8988T (cell line): ENCODE data around the gene LHX3.
"Not testable (repeated sequence)": the region's sequence is repeated elsewhere in the genome, so short reads cannot be mapped to it uniquely, and the experiment has no call there.

Source experiments
- DNase-seq: peaks from one replicate; pipeline ENCODE4 v3.0.0; 2011

Gene LHX3

DNA sequence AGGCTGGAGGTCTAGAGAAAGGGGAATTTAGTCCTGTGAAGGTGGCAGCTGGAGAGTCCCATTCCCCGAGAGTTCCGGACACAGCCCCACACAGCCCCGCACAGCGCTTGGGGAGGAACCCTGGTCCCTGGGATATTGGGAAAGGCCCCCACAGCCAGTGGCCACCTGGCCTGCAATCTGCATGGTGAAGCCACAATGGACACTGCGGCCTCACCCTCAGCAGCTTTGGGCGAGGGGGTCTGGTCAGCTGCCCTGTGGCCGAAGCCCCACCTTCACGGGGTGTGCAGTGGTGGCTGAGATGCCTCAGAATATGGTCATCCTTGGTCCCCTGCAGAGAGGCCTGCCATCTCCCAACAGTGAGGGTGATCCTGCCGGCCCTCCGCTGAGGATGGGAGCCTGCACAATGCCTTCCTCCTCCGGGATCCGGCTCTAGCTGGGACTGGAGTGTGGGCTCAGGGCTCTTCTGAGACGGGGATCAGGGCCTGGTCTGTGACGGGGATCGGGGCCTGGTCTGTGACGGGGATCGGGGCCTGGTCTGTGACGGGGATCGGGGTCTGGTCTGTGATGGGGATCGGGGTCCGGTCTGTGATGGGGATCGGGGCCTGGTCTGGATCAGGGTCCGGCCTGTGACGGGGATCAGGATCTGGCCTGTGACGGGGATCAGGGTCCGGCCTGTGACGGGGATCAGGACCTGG lies 52.9 kb downstream of the LHX3 start:
- DNase-seq = peak; percentile 33

DNA sequence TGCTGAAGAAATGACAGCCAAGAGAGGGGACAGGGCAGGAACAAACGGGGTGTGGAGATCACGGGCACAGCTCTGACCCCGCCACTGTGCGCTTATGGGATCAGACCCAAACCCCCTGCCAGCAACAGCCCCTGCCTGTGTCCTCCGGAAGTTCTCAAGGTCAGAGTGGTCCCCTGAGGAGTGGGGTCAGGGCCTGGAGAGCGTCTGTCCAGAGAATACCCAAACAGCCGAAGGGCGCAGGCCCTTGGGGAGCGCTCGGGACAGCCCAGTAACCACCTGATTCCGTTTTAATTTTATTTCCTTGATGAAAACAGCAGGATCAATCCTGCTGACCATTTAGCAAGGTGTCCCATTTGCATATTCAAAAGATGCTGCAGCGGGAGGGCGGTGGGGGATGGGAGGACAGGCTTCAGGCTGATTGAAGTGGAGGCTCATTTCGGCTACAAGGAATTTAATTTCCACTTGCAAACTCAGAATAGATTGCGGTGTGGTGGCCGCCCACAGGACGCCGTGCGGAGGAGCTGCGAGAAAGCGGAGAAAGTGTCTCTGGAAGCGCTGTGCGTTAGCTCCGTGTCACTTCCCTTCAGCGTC lies 53.6 kb downstream of the LHX3 start:
- peak; percentile 29 for DNase-seq

DNA sequence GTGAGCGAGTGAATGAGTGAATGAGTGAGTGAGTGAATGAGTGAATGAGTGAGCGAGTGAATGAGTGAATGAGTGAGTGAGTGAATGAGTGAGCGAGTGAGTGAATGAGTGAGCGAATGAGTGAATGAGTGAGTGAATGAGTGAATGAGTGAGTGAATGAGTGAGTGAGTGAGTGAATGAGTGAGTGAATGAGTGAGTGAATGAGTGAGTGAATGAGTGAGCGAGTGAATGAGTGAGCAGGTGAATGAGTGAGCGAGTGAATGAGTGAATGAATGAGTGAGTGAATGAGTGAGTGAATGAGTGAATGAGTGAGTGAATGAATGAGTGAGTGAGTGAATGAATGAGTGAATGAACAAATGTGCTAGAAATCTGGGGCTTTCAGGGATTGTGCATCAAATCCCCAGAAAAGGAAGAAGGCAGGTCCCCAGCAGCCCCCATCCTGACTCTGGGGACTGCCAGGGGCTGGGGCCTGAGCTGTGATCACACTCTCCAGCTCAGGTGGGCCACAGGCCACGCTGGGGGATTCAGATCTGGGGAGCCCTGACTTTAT lies 54.2 kb downstream of the LHX3 start:
- DNase-seq = not testable (repeated sequence)

DNA sequence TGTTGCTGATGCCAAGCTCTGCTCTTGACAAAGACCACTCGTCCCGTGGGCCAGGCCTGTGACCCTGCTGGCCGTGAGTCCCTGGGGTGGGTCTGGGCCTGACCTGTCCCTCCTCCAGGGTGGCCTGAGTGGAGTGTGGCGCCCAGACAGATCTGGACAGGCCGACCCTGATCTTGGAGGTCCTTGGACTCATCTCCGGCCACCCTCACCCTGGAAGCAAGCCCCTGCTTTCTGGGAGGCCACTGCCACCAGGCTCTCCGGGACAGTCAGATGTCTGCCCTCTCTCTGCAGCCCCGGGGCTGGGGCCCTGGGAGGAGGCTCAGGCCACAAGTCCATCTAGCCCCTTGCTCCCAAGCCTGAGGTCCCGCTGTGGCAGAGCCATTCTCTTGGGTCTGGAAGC lies 55.1 kb downstream of the LHX3 start:
- no peak for DNase-seq

DNA sequence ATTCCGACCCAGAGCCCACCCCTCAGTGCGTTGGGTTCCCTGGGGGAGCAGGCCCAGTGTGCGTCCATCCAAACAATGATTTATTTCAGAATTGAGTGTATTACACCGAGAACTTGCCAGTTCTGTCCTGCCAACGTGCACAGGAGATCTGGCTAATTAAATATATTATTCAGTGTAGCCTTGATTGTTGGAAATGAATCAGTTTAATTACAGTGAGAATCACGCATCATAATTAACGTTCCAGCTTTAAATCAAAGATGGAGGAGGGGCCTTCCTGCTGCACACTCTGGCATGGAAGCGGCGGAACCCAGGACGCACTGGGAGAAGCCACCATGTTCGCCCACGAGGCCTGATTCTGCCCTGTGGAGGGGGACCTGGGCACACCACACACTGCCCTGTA lies 55.6 kb downstream of the LHX3 start:
- DNase-seq = no peak

DNA sequence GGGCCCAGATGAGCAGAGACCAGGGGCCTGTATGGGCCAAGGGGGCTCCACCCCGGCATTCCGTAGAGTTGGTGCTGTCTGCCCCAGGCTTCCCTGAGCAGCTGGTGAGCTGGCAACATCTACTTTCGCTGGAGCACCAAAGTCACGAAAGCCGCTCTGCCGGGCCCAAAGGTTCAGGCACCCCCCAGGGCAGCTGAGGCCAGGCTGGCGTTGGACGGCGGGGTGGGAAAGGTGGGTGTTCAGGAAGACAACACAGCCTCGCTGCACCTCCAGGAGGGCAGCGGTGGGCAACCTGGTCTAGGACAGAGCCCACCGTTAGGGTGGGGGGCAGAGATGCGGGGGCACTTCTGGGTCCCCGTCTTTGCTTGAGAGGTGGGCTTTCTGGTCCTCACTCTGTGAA lies 56.2 kb downstream of the LHX3 start:
- DNase-seq = no peak

DNA sequence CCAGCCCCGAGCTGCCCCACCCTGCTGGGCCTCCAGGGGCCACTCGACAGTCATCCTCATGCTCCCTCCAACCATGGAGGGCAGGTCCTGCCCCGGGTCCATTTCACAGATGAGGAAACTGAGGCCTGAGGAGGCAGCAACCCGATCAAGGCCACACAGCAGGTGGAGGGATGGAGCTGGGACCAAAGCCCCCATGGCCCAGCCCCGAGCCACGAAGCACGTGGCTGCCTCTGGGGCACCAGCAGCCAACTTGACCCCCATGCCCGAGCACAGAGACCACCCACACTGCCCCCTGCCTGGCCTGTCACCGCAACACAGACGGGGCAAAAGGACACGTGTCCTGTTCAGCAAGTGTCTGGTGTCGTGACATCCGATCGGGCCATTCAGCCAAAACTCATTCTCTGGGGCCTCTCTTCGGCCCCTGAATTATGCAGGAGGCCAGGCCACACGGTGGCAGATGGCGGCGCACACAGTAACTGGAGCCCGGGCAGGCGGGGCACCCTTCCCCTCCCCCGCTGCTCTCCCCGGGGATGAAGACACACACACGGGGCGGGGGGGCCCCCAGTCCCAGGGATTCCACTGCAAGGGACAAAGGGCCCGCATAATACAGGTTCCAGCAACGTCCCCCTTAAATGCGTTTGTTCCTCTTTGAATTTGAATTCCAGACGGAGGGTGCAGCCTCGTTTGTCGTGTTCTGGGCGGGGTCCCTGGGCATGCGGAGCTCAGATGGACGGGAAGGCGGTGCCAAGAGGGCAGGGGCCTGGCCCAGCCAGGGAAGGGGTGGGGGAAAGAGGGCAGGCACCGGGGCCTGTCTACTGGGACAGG lies 56.8 kb downstream of the LHX3 start:
- no peak for DNase-seq

DNA sequence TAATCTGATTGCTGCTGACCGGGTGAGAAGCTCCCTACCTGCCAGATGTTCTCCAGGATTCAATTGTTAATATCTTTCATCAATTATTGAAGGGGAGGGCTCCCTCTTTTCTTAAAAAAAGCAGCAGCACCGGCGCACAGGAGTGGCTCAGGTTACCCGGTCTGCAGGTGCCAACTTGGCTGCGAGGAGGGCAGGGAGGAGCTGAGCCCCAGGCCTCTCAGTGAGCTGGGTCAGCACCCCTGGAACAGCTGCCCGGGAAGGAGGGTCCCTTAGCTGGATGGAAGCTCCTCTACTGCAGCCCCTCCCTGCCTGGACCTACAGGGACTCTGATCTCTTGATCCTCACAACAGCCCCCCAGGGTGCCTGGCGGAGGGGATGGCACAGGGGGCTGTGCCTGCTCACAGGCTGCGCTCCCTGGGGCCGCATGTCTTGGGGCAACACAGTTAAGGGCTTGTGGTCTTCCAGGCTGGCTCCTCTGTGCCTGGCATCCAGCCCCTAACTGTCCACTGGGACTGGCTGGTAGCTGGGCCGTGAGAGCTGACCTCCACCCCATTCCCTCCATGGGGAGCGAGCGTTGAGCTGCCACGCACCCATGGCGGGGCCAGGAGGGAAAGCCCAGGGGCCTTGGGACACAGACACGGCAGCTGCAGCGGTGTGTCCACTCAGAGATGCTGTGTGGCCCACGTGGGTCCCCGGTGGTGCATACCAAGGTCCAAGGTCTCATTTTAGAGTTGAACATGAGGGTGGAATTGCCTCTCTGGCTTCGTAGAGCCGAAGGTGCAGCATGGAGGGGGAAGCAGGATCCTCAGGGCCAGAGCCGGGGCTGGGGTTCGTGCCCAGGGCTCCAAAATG lies 57.7 kb downstream of the LHX3 start:
- no peak for DNase-seq
